NCI-H2227 treated with DMSO at 0.1 percent for 48 hours (cell line): Measurements from ENCODE around the gene FOXP1.

Source experiments
- DNase-seq: peaks from one replicate; lab custom pipeline; 2025; lab: John Stamatoyannopoulos, UW

Gene FOXP1

DNA sequence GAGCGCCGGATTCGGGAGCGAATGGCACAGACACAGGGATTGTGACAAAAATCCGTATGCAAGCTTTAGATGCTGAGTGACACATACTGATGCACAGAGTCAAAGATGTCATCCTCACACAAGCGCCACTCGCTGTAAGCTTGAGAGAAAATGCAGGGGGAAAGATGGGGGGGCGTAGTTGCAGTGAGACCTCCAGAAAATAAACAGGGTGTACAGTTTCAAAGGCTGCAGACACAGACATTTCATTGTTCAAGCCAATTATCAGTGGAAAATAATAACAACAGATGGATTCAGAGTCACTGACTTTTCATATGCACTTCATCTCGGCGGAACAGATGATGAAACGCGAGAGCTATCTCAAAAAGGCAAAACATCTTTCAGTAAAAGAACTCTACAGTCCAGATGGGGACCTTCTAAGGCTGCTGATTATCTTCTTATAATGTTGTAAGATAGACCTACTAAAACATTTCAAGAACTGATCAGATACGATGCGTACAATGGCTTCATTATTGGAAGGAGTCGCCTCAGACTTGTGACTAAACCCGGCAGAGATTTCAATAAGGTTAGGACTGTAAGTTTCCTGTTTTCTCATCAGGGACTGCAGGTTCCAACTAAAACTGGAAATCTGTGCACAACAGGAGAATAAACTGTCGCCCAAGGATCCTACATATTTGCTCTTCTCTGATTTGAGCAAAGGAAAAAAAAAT lies 275.4 kb downstream of the FOXP1 start:
- no peak for DNase-seq

GRCh38 chr3:71305231-71306206 lies 278.0 kb downstream of the FOXP1 start:
- no peak for DNase-seq

DNA sequence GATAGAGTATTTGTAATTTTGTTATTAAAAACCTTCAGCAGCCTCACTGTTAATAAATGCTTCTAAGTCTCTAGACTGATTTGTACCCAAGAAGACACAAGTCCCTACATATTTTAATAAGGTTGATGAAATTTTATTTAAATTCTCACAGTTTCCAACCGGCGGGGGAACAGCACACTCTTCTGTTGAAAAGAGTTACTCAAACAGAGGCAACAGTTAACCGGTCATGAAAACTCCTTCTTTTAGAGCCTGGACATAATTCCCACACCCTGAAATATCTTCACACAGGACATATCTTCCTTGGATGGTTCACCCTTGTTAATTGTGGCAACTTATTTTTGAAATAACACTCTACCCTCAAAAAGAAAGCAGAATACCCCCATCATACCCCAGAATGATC lies 278.8 kb downstream of the FOXP1 start:
- DNase-seq, result no peak

- no peak for DNase-seq
Measured at GRCh38 chr3:71304247-71304646, 279.3 kb downstream of the FOXP1 start.

GRCh38 chr3:71303627-71304200 lies 279.8 kb downstream of the FOXP1 start:
- DNase-seq, result no peak

DNA sequence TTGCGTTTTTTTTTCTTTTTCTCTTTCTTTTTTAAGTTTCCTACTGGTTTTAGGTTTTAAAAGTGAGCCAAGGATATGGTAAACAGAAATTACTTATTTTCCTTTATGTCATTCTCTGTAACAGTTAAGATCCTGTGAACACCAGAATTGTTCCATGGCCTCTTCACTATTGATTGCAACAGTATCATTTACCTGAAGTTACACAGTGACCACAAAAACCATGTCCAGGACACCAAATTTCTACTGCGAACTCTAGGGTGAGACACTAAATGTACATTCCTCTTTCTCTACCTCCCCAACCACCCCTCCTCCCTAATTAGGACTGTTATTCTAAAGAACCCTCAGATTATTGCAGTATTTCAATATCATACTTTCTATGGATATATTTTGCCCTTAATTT lies 280.9 kb downstream of the FOXP1 start:
- DNase-seq, result no peak

- no peak for DNase-seq
Measured at GRCh38 chr3:71300951-71301393, 282.6 kb downstream of the FOXP1 start.

DNA sequence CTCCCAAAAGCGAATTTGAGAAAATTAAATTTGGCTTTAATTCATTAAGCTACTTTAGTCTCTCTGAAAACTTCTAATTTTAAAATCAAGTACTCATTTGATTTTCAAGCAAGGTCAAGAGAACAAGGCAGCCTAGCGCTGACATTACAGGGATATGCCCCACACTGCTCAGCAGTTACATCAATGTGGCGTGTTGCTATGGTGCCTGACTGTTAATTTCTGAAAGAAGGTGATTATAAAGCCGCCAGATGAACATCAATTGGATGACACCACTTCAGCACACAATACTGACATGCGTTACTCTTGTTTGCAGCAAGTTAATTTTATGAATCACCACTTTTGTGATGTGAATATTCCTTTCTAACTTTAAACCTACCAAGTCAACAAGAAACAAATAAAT lies 284.4 kb downstream of the FOXP1 start:
- DNase-seq, result no peak

DNA sequence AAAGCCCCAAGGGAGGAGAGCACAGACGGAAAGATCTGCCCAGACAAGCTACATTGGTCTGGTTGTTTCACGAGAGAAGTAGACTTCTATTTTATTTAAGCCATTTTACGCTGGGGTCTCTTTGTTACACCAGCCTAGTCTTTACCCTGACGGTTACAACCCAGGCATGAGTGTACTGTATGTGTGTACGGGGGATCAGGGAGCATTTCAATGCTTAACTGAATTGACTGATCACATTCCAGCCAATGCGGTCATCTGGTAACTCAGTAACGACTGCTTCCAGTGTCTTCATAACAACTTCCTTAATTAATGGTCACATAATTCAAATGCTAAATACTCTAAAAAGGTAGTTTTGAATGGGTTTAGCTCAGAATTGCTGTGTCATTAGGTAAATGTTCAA lies 288.6 kb downstream of the FOXP1 start:
- no peak for DNase-seq

GRCh38 chr3:71290301-71290700 lies 293.2 kb downstream of the FOXP1 start:
- DNase-seq, result no peak

- no peak for DNase-seq
Measured at GRCh38 chr3:71288269-71288930, 295.1 kb downstream of the FOXP1 start.

GRCh38 chr3:71285086-71285485 lies 298.4 kb downstream of the FOXP1 start:
- DNase-seq, result no peak

DNA sequence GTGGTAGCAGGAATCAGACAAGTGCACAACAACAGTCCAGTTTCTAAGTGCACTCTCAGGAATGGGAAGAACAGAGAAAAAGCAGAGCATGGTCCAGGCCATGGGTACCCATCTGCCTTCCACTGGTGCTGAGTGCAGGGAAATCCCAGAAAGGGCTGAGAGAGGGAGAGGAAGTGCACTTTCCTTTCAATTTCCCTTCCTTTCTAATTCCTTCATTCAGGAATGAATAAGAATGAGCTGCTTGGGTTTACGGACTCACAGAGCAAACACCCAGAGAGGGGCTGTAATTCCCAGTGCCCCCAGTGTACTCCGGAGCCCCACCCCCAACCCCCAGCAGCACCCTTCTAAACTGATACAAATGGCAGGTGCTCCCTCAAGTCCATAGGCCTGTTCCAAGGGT lies 300.6 kb downstream of the FOXP1 start:
- no peak for DNase-seq

DNA sequence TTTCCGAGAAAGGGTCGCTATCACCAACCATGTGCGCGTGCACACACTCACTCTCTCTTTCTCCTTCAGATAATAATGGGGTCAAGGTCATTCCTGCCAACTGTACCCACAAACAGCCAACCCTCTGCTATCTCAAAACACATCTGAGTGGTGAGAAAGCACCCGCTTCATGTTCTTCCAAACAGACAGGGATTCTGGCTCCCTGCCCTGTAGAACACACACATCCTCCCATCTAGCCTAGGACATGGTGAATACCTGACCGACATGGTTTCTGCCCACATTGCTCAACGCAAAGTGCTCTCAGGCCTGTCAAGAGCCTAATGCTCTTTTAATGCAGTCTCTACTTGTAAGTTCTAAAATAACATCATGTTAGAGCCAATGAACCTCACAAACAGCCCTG lies 302.2 kb downstream of the FOXP1 start:
- DNase-seq, result no peak

GRCh38 chr3:71277341-71277740 lies 306.2 kb downstream of the FOXP1 start:
- no peak for DNase-seq

GRCh38 chr3:71276531-71276930 lies 307.0 kb downstream of the FOXP1 start:
- DNase-seq, result no peak

GRCh38 chr3:71273453-71273852 lies 310.1 kb downstream of the FOXP1 start:
- DNase-seq, result no peak

GRCh38 chr3:71271596-71271995 lies 311.9 kb downstream of the FOXP1 start:
- DNase-seq, result no peak

DNA sequence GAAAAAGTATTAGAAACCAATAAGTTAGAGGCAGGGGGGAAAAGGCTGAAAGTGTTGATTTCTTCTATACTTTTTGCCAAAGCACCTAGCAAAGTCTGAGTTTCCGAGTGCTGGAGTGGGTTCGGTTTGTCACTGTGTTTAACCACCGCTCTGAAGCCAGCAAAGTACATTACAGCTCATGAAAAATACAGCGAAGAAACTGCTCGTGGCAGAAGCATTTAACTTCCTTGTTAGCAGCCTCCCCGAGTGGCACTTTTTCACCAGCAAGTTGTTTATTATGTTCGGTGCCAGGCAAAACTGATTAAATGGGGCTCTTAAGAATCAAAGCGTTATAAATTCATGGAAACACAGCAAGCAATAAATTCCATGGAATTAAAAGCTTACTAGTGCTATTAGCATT lies 313.6 kb downstream of the FOXP1 start:
- no peak for DNase-seq

- no peak for DNase-seq
Measured at GRCh38 chr3:71268462-71268999, 315.0 kb downstream of the FOXP1 start.

DNA sequence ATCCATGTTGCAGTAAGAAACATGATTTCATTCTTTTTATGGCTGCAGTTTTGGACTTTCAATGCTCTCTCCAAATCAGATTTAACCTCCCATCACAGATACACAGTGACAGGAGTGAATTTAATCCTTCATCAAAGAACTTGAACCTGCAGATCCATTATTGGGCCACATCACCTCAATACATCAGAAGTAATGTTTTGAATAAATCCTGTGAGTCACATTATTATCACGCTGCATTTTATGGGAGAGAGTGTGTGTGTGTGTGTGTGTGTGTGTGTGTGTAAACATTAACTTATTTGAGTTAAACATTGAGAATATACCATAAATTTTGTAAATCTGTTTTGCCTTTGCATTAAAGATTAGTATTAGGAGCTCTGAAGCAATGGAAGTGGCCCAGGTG lies 316.7 kb downstream of the FOXP1 start:
- no peak for DNase-seq

- no peak for DNase-seq
Measured at GRCh38 chr3:71265365-71265915, 318.1 kb downstream of the FOXP1 start.
